IMR-90 (cell line): ENCODE measurements around the gene LAMC2. TPM values are rescaled to one million over a fixed set of nuclear protein-coding genes. Genes with fewer than 3 reads are reported as not detected.

Source experiments
- ATAC-seq: fragments of 200-7000 bp; cut with Tn5 transposase; 2 replicates; pipeline ENCODE4 v1.9.1; 2020; ENCODE audit warnings: low read depth, mild to moderate bottlenecking, moderate library complexity
- BruUV-seq: library from RNA; stranded (reverse); fragments of 400-500 nt; replicated peaks from 2 replicates; lab custom pipeline; 2021; lab: Mats Ljungman, UMichigan
- CTCF ChIA-PET: fragments of 300-600 bp; formaldehyde crosslinking; extraction: SDS; loops from one replicate; lab custom pipeline; 2021; ENCODE audit warnings: antibody characterized with exemption; lab: Yijun Ruan, JAX
- POLR2A ChIA-PET: fragments of 300-600 bp; sonication (Branson Sonifier 250); formaldehyde crosslinking; loops from one replicate; lab custom pipeline; 2022; ENCODE audit warnings: antibody characterized with exemption; ENCODE audit not compliant: unreplicated experiment; lab: Charles Lee
- DNase-seq: peaks from one replicate; pipeline ENCODE4 v3.0.0; 2013
- H2AFZ ChIP-seq: replicated peaks from 2 replicates; pipeline ENCODE3; 2013; ENCODE audit warnings: low read length, mild to moderate bottlenecking; ENCODE audit not compliant: poor library complexity
- H2AK5ac ChIP-seq: 2 replicates; pipeline ENCODE4 v1.6.1; 2013; ENCODE audit warnings: low read depth, low read length, inconsistent platforms
- H2AK9ac ChIP-seq: replicated peaks from 2 replicates; pipeline ENCODE3; 2013; ENCODE audit warnings: mild to moderate bottlenecking, low read depth, low read length, moderate library complexity; ENCODE audit not compliant: poor library complexity
- H2BK120ac ChIP-seq: 2 replicates; pipeline ENCODE4 v1.6.1; 2013; ENCODE audit warnings: low read depth, low read length, inconsistent platforms
- H2BK15ac ChIP-seq: 3 replicates; pipeline ENCODE4 v1.6.1; 2013; ENCODE audit warnings: low read depth, low read length, inconsistent platforms
- H2BK20ac ChIP-seq: 2 replicates; pipeline ENCODE4 v1.6.1; 2013; ENCODE audit warnings: low read depth, mild to moderate bottlenecking, inconsistent platforms, low read length, moderate library complexity
- H2BK5ac ChIP-seq: 2 replicates; pipeline ENCODE4 v1.6.1; 2013; ENCODE audit warnings: mild to moderate bottlenecking, low read depth, low read length, inconsistent platforms; ENCODE audit not compliant: poor library complexity, severe bottlenecking
- H3K14ac ChIP-seq: replicated peaks from 2 replicates; pipeline ENCODE4 v1.6.1; 2013; ENCODE audit warnings: low read depth, low read length, inconsistent platforms
- H3K18ac ChIP-seq: 2 replicates; pipeline ENCODE4 v1.6.1; 2013; ENCODE audit warnings: low read depth, low read length, control low read depth
- H3K23ac ChIP-seq: 2 replicates; pipeline ENCODE4 v1.6.1; 2013; ENCODE audit warnings: low read depth, low read length, inconsistent platforms
- H3K27ac ChIP-seq: 2 replicates; pipeline ENCODE4 v1.5.1; 2013; ENCODE audit warnings: mild to moderate bottlenecking, control low read depth, low read length; ENCODE audit not compliant: insufficient read depth
- H3K27me3 ChIP-seq: 2 replicates; pipeline ENCODE4 v1.6.1; 2013; ENCODE audit warnings: low read length; ENCODE audit not compliant: control insufficient read depth, insufficient read depth
- H3K36me3 ChIP-seq: 2 replicates; pipeline ENCODE4 v1.6.1; 2013; ENCODE audit warnings: low read length, mixed read lengths; ENCODE audit not compliant: control insufficient read depth, insufficient read depth
- H3K4ac ChIP-seq: 2 replicates; pipeline ENCODE4 v1.6.1; 2013; ENCODE audit warnings: low read depth, low read length, inconsistent platforms
- H3K4me1 ChIP-seq: 2 replicates; pipeline ENCODE4 v1.6.1; 2013; ENCODE audit warnings: low read length, mixed read lengths; ENCODE audit not compliant: control insufficient read depth, insufficient read depth
- H3K4me2 ChIP-seq: 2 replicates; pipeline ENCODE4 v1.6.1; 2013; ENCODE audit warnings: low read depth, mild to moderate bottlenecking, control low read depth, low read length, moderate library complexity
- H3K4me3 ChIP-seq: 2 replicates; pipeline ENCODE4 v1.5.1; 2013; ENCODE audit warnings: low read depth, mild to moderate bottlenecking, control low read depth, low read length, moderate library complexity; ENCODE audit not compliant: insufficient read depth
- H3K56ac ChIP-seq: 2 replicates; pipeline ENCODE4 v1.6.1; 2013; ENCODE audit warnings: low read length, inconsistent platforms; ENCODE audit not compliant: insufficient read depth; ENCODE audit errors: extremely low read depth
- H3K79me1 ChIP-seq, 2 experiments: 2 replicates each; pipeline ENCODE4 v1.6.1; 2013; ENCODE audit warnings: low read length in 2 of 2, inconsistent platforms in 1 of 2, low read depth in 1 of 2
- H3K9ac ChIP-seq: 2 replicates; pipeline ENCODE4 v1.6.1; 2013; ENCODE audit warnings: low read depth, low read length, control low read depth
- H3K9me1 ChIP-seq: 2 replicates; pipeline ENCODE4 v1.6.1; 2013; ENCODE audit warnings: low read length, inconsistent platforms; ENCODE audit not compliant: insufficient read depth
- H3K9me3 ChIP-seq: 2 replicates; pipeline ENCODE4 v1.6.1; 2013; ENCODE audit warnings: low read length; ENCODE audit not compliant: control insufficient read depth, insufficient read depth
- H4K20me1 ChIP-seq: 2 replicates; pipeline ENCODE4 v1.6.1; 2013; ENCODE audit warnings: low read length, inconsistent platforms; ENCODE audit not compliant: insufficient read depth
- H4K5ac ChIP-seq: 2 replicates; pipeline ENCODE4 v1.6.1; 2013; ENCODE audit warnings: mild to moderate bottlenecking, low read depth, low read length, control low read depth
- H4K8ac ChIP-seq, 2 experiments: 2 replicates each; pipeline ENCODE4 v1.6.1; 2013; ENCODE audit warnings: low read depth in 2 of 2, low read length in 2 of 2, control low read depth in 1 of 2, inconsistent platforms in 1 of 2
- H4K91ac ChIP-seq: 2 replicates; pipeline ENCODE4 v1.6.1; 2013; ENCODE audit warnings: low read depth, low read length, inconsistent platforms; ENCODE audit not compliant: insufficient read depth
- CEBPB ChIP-seq: IDR thresholded peaks from 2 replicates; pipeline ENCODE4 v1.6.1; 2012; ENCODE audit warnings: low read depth, low read length, improper control_type of control experiment
- ELK1 ChIP-seq: fragments of 150-350 bp; IDR thresholded peaks from 2 replicates; pipeline ENCODE4 v1.6.1; 2016; ENCODE audit warnings: low read depth, mild to moderate bottlenecking, low read length, moderate library complexity, borderline replicate concordance
- FOS ChIP-seq: fragments of 150-350 bp; IDR thresholded peaks from 2 replicates; pipeline ENCODE4 v1.6.1; 2016; ENCODE audit warnings: low read depth, low read length
- RAD21 ChIP-seq: IDR thresholded peaks from 2 replicates; pipeline ENCODE4 v1.6.1; 2012; ENCODE audit warnings: low read length, improper control_type of control experiment
- dilution Hi-C: fragments of 300-500 bp; cut with HindIII; formaldehyde crosslinking; loops from one replicate; pipeline ENCODE4 v1.14.3; 2018; ENCODE audit warnings: low sequenced_read_pairs; ENCODE audit not compliant: unreplicated experiment
- in situ Hi-C: fragments of 300-500 bp; cut with MboI; formaldehyde crosslinking; loops from 3 replicates; pipeline ENCODE4 v1.14.3; 2019; ENCODE audit warnings: low sequenced_read_pairs, inconsistent platforms, mixed read lengths
- intact Hi-C: fragments of 100-400 bp; cut with micrococcal nuclease; formaldehyde crosslinking; loops from 2 replicates; pipeline ENCODE4 v1.10.0; 2022
- polyA plus RNA-seq, 3 experiments: library from polyadenylated mRNA; depleted of rRNA; stranded (reverse); fragments of >200 nt; gene quantifications; 2 replicates each; pipeline ENCODE4 v1.2.3, GENCODE V29; 2012; ENCODE audit warnings: low replicate concordance in 1 of 3
- total RNA-seq: library from RNA; depleted of rRNA; stranded (reverse); fragments of >200 nt; gene quantifications from 2 replicates; pipeline ENCODE4 v1.2.3, GENCODE V29; 2012

The LAMC2 gene
- total and polyA plus RNA-seq, 2 of the 4 experiments (the other 2 are of a cell fraction) = 2.3 to 2.8 TPM

DNA sequence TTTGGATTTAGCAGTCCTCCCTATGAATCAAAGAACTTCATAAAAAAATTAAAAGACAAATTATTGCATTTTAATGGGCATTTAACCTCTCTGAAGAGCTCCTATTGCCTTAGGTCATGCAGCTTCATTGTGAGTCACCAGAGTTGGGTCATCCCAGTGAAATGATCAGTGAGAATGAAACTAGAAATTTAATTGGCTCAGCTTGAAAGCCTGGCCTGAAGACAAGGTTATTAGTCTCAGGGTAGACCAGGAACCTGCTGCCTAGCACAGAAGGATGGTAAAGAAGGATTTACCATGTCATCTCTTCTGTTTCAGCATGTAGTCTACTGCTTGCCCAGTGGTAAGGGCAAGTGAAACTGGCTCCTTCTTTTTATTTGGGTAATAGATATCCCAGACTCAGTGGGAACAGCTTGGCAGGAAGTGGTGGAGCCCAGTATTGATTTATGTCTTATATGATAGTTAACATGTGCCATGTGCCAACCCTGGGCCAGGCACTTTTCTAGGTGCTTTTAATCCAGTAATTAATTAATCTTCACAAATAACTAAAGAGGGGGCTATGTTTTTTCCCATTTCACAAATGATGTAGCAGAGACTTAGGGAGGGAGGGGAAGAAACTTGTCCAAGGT is 23.6 kb downstream of the LAMC2 start:
- no peaks in the 10 kb centered on the region for H3K36me3 ChIP-seq
- H2BK120ac ChIP-seq = peak overlapping the region; percentile 76
- peak overlapping the region; percentile 28; the same call in 1 of the 2 replicates for H3K18ac ChIP-seq
- ChIA-PET CTCF (interaction anchor here (0.6 to 1.2 kb wide), 2 partner anchors 18 to 102 kb away, joined by 3 to 5 read pairs; no protein-coding TSS in a partner anchor), POLR2A (no interaction called here)
- H4K5ac ChIP-seq = peak overlapping the region; percentile 75; the same call in 1 of the 2 replicates
- 0 out of 2 replicates have a peak, but pooled peaks cover 6% of the 10 kb centered on the region for H3K9me1 ChIP-seq
- peak overlapping the region; percentile 37; the same call in 2 of the 3 replicates for H2BK15ac ChIP-seq
- H3K4me1 ChIP-seq = peaks cover 4% of the 10 kb centered on the region; the same call in 1 of the 2 replicates
- H3K9me3 ChIP-seq = no peaks in the 10 kb centered on the region
- H4K20me1 ChIP-seq = no peaks in the 10 kb centered on the region
- H3K4me3 ChIP-seq = no peak overlapping the region
- in situ Hi-C loops = no loop called here
- peak overlapping the region; percentile 51 for H2BK5ac ChIP-seq
- no peak overlapping the region for H2AK9ac ChIP-seq
- no peak overlapping the region for H3K23ac ChIP-seq
- H3K79me1 ChIP-seq = no peaks in the 10 kb centered on the region
- H2BK20ac ChIP-seq = peak overlapping the region; percentile 67; the same call in 1 of the 2 replicates
- no peak overlapping the region for H3K56ac ChIP-seq
- ATAC-seq (peak; percentile 97), DNase-seq (peak; percentile 92)
- H2AK5ac ChIP-seq = peak overlapping the region; percentile 37; the same call in 1 of the 2 replicates
- dilution Hi-C loops = no loop called here
- no peaks in the 10 kb centered on the region; the same call in 1 of the 2 replicates for H3K27me3 ChIP-seq
- H2AFZ ChIP-seq = peak overlapping the region; percentile 83
- H3K4me2 ChIP-seq = peak overlapping the region; percentile 50; the same call in 1 of the 2 replicates
- H4K91ac ChIP-seq = 0 out of 2 replicates have a peak overlapping the region, but pooled peaks have one; percentile 29
- no TSS peak for BruUV-seq
- H3K9ac ChIP-seq = no peak overlapping the region
- H4K8ac ChIP-seq = peak overlapping the region; percentile 16 to 93; a peak in 3 of 4 replicates
- peak overlapping the region; percentile 62 for H3K4ac ChIP-seq
- intact Hi-C loops = no loop called here
- no peak overlapping the region for H3K27ac ChIP-seq
- 0 out of 2 replicates have a peak overlapping the region, but pooled peaks have one; percentile 33 for H3K14ac ChIP-seq
- TF ChIP-seq RAD21 = 0 out of 2 replicates have a peak, but pooled peaks have one; percentile 2
- no peak for TF ChIP-seq ELK1
- TF ChIP-seq FOS = peak; percentile 69; the same call in 1 of the 2 replicates
- peak; percentile 88 for TF ChIP-seq CEBPB
